Smooth muscle cell (in vitro differentiated cells): Measurements from ENCODE around the gene CLTB. TPM values are rescaled to one million over a fixed set of nuclear protein-coding genes. Genes with fewer than 3 reads are reported as not detected.

Experiments used
- DNase-seq: peaks from one replicate; lab custom pipeline; 2025; ENCODE audit not compliant: unreplicated experiment; lab: John Stamatoyannopoulos, UW
- H2AFZ ChIP-seq: fragments of 200-600 bp; sonication (generic); 2 replicates; pipeline ENCODE4 v1.6.0; 2016; ENCODE audit warnings: antibody characterized with exemption, low read depth, mild to moderate bottlenecking
- H3F3A ChIP-seq: fragments of 200-600 bp; sonication (generic); 2 replicates; pipeline ENCODE4 v1.6.0; 2017; ENCODE audit warnings: antibody characterized with exemption, low read depth
- H3K27ac ChIP-seq: fragments of 200-600 bp; sonication (generic); 2 replicates; pipeline ENCODE4 v1.5.1; 2016; ENCODE audit warnings: low read depth, mild to moderate bottlenecking
- H3K27me3 ChIP-seq: fragments of 200-600 bp; sonication (generic); 2 replicates; pipeline ENCODE4 v1.6.1; 2016; ENCODE audit warnings: low read depth, mild to moderate bottlenecking
- H3K36me3 ChIP-seq: fragments of 200-600 bp; sonication (generic); 2 replicates; pipeline ENCODE4 v1.5.1; 2016; ENCODE audit warnings: low read depth
- H3K4me1 ChIP-seq: fragments of 200-600 bp; sonication (generic); 2 replicates; pipeline ENCODE4 v1.5.1; 2016; ENCODE audit warnings: low read depth
- H3K4me2 ChIP-seq: fragments of 200-600 bp; sonication (generic); 2 replicates; pipeline ENCODE4 v1.6.0; 2016; ENCODE audit warnings: mild to moderate bottlenecking
- H3K4me3 ChIP-seq: fragments of 200-600 bp; sonication (generic); 2 replicates; pipeline ENCODE4 v1.5.1; 2016; ENCODE audit warnings: mild to moderate bottlenecking
- H3K79me2 ChIP-seq: fragments of 200-600 bp; sonication (generic); 2 replicates; pipeline ENCODE4 v1.6.0; 2016; ENCODE audit warnings: low read depth, mild to moderate bottlenecking
- H3K9ac ChIP-seq: fragments of 200-600 bp; sonication (generic); 2 replicates; pipeline ENCODE4 v1.6.0; 2016; ENCODE audit warnings: low read depth
- H3K9me3 ChIP-seq: fragments of 200-600 bp; sonication (generic); replicated peaks from 2 replicates; pipeline ENCODE4 v1.5.1; 2016; ENCODE audit warnings: low read depth
- H4K20me1 ChIP-seq: fragments of 200-600 bp; sonication (generic); 2 replicates; pipeline ENCODE4 v1.6.0; 2016; ENCODE audit warnings: low read depth
- WGBS: methylation state at CpG from one replicate; pipeline ENCODE4 v1.1.7; 2016; ENCODE audit warnings: low lambda C conversion rate; 5-methylcytosine and 5-hydroxymethylcytosine counted together
- polyA plus RNA-seq: library from polyadenylated mRNA; unstranded; fragments of >200 nt; fragmentation: Nextera tagmentation; extraction: Ambion mirVana; gene quantifications from 2 replicates; pipeline ENCODE4 v1.2.1, GENCODE V29; 2016
- total RNA-seq: library from RNA; depleted of rRNA; stranded (reverse); fragments of >200 nt; gene quantifications from 2 replicates; pipeline ENCODE4 v1.2.3, GENCODE V29; 2014
- TF ChIP-seq, protein P1 (sequence below): fragments of 200-600 bp; sonication (generic); IDR thresholded peaks from 2 replicates; pipeline ENCODE4 v1.5.1; 2017; ENCODE audit warnings: borderline replicate concordance, mild to moderate bottlenecking, antibody characterized with exemption; ENCODE audit not compliant: insufficient read depth, poor library complexity, severe bottlenecking

The CLTB gene
- total and polyA plus RNA-seq, 2 experiments from 2014 or later = 107 to 125 TPM

DNA sequence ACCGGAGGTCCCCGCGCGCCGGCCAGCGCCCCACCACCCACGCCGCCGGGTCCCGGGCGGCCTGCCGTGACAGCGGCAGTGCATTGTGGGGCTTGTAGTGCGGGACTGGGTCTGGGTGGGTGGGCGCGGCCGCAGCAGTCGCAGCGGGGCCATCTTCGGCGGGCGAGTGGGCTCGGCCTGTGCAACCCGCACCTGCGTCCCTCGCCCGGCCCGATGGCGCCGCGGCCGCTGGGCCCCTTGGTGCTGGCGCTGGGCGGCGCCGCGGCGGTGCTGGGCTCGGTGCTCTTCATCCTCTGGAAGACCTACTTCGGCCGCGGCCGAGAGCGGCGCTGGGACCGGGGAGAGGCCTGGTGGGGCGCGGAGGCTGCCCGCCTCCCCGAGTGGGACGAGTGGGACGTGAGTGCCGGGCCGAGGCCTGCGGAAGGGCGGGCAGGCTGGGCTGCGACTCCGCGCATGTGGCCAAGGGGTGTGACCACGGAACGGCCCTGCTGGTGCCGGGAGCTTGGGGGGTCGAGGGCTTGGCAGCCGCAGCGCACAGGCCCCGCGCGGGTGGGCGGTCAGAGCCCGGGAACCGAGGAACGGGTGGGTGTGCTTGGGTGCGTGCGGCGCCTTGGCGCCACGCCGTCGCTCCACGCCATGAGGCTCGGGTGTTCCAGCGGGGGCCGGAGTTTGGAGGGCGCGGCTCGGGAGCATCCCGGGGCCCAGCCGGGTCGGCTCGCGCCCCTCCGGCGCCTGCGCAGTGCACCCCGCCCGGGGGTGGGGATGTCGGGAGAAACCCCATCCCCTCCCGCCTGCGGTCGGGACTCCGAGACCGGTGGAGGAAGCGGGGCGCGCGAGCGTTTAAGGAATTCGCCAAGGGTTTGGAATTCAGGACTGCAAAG is 50.7 kb downstream of the CLTB start, which contains the start of gene ARL10:
Gene ARL10, plus strand, starts transcription at position 137 of the 881 bp plus-strand sequence. Its CDS starts 77 bp downstream, at position 214.
- Histone ChIP-seq H3K79me2 (peaks cover 10% of the 10 kb centered on the region), H3K27ac (peak within 1 kb of the TSS; percentile 14), H3K4me1 (peaks cover 11% of the 10 kb centered on the region), H3K36me3 (no peaks in the 10 kb centered on the region), H3K27me3 (no peaks in the 10 kb centered on the region), H3F3A (no peaks in the 10 kb centered on the region), H3K4me2 (peak within 1 kb of the TSS; percentile 91), H3K4me3 (peak within 1 kb of the TSS; percentile 85), H3K9me3 (no peaks in the 10 kb centered on the region), H3K9ac (peak within 1 kb of the TSS; percentile 53), H2AFZ (peak within 1 kb of the TSS; percentile 92), H4K20me1 (no peaks in the 10 kb centered on the region)
- WGBS = under 1% methylated on average over 72 of the region's 108 CpGs
- TF ChIP-seq, protein P1, sequence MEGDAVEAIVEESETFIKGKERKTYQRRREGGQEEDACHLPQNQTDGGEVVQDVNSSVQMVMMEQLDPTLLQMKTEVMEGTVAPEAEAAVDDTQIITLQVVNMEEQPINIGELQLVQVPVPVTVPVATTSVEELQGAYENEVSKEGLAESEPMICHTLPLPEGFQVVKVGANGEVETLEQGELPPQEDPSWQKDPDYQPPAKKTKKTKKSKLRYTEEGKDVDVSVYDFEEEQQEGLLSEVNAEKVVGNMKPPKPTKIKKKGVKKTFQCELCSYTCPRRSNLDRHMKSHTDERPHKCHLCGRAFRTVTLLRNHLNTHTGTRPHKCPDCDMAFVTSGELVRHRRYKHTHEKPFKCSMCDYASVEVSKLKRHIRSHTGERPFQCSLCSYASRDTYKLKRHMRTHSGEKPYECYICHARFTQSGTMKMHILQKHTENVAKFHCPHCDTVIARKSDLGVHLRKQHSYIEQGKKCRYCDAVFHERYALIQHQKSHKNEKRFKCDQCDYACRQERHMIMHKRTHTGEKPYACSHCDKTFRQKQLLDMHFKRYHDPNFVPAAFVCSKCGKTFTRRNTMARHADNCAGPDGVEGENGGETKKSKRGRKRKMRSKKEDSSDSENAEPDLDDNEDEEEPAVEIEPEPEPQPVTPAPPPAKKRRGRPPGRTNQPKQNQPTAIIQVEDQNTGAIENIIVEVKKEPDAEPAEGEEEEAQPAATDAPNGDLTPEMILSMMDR = no peak
- DNase-seq = peak; percentile 56

DNA sequence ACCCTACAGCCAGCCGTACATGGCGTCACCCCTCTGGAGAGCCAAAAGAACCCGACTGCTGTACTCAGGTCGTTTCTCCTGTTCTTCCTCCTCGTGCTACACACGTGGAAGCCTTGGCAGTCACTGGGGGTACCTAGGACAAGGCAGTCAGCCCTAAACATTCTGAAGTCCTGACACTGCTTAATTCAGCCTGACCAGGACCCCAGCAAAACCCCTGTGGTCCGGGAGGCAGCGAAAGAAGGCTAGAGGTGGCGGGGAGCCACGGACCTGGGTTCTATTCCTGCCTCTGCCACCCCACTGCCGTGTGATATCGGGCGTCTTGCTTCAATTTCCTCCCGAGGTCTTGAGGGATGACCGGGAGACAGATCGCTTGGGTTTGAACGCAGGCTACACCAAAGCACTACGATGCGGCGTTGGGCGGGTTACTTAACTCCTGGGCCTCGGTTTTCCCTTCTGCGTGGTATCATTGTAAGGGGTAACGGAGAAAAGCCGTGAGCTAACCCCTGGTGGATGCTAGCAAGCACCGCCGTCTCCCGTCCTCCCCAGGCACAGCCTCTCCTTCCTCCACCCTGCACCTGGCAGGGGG is 51.5 kb downstream of the CLTB start:
- Histone ChIP-seq H3K4me2 (peak overlapping the region; percentile 91), H3K36me3 (no peaks in the 10 kb centered on the region), H4K20me1 (no peaks in the 10 kb centered on the region), H3K27me3 (no peaks in the 10 kb centered on the region), H2AFZ (peak overlapping the region; percentile 92), H3K4me1 (peaks cover 11% of the 10 kb centered on the region), H3F3A (no peaks in the 10 kb centered on the region), H3K27ac (no peak overlapping the region), H3K9ac (no peak overlapping the region), H3K9me3 (no peaks in the 10 kb centered on the region), H3K4me3 (peak overlapping the region; percentile 85), H3K79me2 (peaks cover 17% of the 10 kb centered on the region)
- no peak for DNase-seq
- WGBS = 44% methylated on average over 28 of the region's 28 CpGs
- TF ChIP-seq, protein P1 = no peak

DNA sequence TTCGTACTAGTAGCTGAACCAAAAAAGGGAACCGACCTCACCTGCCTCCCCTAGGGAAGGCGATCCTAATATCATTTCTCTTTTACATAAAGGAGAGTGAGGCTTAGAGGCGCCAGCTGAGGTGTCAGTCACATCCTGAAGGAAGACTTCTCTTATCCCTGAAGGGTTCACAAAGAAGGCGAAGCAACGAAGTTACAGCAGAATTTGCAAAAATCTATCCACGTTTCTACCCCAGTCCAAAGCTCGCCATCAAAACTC is 54.2 kb downstream of the CLTB start:
- Histone ChIP-seq H3K9me3 (no peaks in the 10 kb centered on the region), H3K9ac (peak overlapping the region; percentile 12), H3K27ac (no peak overlapping the region), H2AFZ (peak overlapping the region; percentile 79), H3K4me1 (peaks cover 11% of the 10 kb centered on the region), H3K4me3 (peak overlapping the region; percentile 98), H3K36me3 (no peaks in the 10 kb centered on the region), H3K79me2 (peaks cover 42% of the 10 kb centered on the region), H3F3A (no peaks in the 10 kb centered on the region), H4K20me1 (peaks cover 24% of the 10 kb centered on the region), H3K27me3 (no peaks in the 10 kb centered on the region), H3K4me2 (peak overlapping the region; percentile 97)
- TF ChIP-seq, protein P1 = no peak
- WGBS = 48% methylated on average over 8 of the region's 8 CpGs
- DNase-seq = no peak
